ENCODE data around the gene DISP3.

DISP3 gene

GRCh38 chr1:11540773-11541160 lies 61.8 kb downstream of the DISP3 start:
- DNase-seq (ENCODE audit: low read depth in 2 of 3, low spot score in 2 of 3): no peak

- no peak for DNase-seq (ENCODE audit: low read depth in 2 of 3, low spot score in 2 of 3)
Observed at GRCh38 chr1:11541236-11541635, 62.3 kb downstream of the DISP3 start.

GRCh38 chr1:11541956-11542355 lies 63.0 kb downstream of the DISP3 start:
- no peak for DNase-seq (ENCODE audit: low read depth in 2 of 3, low spot score in 2 of 3)

GRCh38 chr1:11543392-11543791 lies 64.4 kb downstream of the DISP3 start:
- DNase-seq (ENCODE audit: low read depth in 2 of 3, low spot score in 2 of 3): no peak

DNA sequence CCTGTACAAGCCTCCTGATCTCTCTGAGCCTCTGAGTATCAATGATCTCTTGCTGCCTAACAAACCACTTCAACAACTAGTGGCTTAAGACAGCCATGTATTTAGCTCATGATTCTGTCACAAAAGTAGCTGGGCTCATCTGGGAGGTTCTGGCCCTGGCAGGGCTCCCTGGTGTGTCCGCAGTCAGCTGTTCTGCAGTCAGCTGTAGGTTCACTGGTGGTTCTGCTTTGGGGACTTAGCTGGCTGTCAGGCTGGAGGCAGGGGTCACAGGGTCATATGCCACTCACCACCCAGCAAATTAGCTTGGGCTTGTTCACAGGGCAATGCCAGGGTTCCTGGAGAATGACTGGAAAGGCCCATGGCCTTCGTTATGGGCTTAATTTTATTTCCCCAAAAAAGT lies 64.8 kb downstream of the DISP3 start:
- no peak for DNase-seq (ENCODE audit: low read depth in 2 of 3, low spot score in 2 of 3)

DNA sequence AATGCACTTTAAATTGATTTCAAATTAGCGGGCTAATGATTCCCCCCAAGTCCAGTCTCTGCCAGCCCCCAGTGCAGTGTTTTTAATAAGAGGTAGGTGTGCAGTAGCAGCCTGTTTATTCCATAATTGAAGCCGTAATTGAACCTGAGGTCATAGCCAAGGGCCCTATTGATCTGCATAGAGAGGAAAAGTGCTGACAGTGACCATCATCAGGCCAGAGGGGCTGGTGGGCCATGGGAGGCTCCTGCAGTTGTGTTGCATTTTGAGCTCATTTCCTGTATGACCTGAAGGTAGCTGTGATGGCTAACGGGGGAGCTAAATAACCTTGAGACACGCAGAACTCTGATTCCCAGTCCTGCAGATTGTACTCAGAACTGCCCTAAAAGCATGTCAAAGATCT lies 67.5 kb downstream of the DISP3 start:
- DNase-seq (ENCODE audit: low read depth in 2 of 3, low spot score in 2 of 3): no peak

- DNase-seq (ENCODE audit: low read depth in 2 of 3, low spot score in 2 of 3): no peak
Observed at GRCh38 chr1:11550664-11551283, 71.8 kb downstream of the DISP3 start.

DNA sequence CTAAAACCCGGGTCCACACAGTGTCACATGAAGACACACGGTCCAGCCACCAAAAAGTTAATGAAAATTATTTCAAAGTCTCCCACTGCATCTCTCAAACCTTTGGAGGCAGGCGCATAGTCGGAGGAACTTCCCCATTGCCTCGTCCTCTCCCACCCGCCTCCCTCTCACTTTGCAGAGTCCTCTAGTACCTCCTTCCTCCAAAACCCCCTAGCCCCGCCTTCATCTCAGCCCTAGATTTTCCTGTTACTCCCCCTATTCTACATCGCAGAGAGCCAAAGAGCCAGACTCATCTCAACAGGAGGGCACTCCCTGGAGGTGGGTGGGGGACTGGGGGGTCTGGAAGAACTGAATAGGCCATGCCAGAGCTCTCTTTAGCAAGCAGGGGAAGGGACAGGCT lies 79.3 kb downstream of the DISP3 start:
- DNase-seq (ENCODE audit: low read depth in 2 of 3, low spot score in 2 of 3): no peak

GRCh38 chr1:11558871-11559590 lies 80.1 kb downstream of the DISP3 start:
- DNase-seq (ENCODE audit: low read depth in 2 of 3, low spot score in 2 of 3): no peak

DNA sequence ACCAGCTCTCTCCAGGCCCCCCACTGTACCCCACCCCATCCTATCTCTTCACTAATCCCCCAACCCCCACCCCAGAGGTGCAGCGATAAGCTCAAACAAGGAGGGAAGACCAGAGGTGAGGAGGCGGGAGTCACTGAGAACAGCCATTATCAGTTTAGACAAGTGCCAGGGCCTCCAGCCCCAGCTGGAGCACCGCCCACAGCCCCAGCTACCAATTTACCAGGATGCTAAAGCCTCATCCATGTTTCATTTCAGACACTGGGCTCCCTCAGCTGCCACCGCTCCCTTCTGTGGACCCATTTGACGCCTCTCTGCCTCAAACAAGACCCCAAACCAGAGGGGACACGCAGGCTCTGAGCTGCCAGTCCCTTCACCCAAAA lies 80.6 kb downstream of the DISP3 start:
- no peak for DNase-seq (ENCODE audit: low read depth in 2 of 3, low spot score in 2 of 3)

- DNase-seq (ENCODE audit: low read depth in 2 of 3, low spot score in 2 of 3): no peak
Observed at GRCh38 chr1:11560061-11560460, 81.1 kb downstream of the DISP3 start.

GRCh38 chr1:11561740-11562139 lies 82.8 kb downstream of the DISP3 start:
- no peak for DNase-seq (ENCODE audit: low read depth in 2 of 3, low spot score in 2 of 3)

DNA sequence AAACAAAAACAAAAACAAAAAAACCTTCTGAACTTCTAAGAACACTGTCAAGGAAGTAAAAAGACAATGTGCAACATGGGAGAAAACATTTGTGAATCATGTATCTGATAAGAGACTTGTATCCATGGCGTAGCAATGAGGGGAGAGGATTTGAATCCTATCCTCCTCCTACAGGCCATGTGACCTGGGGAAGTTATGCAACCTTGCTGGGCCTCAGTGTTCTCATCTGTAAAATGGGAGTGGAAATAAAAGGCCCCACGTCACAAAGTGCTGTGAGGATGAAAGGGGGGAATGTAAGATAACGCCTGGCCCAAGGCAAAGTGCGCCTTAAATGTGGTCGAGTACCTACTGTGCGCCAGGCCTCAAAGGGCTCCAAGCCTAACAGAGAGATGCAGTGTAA lies 83.7 kb downstream of the DISP3 start:
- DNase-seq (ENCODE audit: low read depth in 2 of 3, low spot score in 2 of 3): no peak

- no peak for DNase-seq (ENCODE audit: low read depth in 2 of 3, low spot score in 2 of 3)
Observed at GRCh38 chr1:11563560-11564069, 84.7 kb downstream of the DISP3 start.

GRCh38 chr1:11564237-11564636 lies 85.3 kb downstream of the DISP3 start:
- no peak for DNase-seq (ENCODE audit: low read depth in 2 of 3, low spot score in 2 of 3)

- no peak for DNase-seq (ENCODE audit: low read depth in 2 of 3, low spot score in 2 of 3)
Observed at GRCh38 chr1:11566042-11566850, 87.3 kb downstream of the DISP3 start.

- no peak for DNase-seq (ENCODE audit: low read depth in 2 of 3, low spot score in 2 of 3)
Observed at GRCh38 chr1:11567244-11568065, 88.5 kb downstream of the DISP3 start.

DNA sequence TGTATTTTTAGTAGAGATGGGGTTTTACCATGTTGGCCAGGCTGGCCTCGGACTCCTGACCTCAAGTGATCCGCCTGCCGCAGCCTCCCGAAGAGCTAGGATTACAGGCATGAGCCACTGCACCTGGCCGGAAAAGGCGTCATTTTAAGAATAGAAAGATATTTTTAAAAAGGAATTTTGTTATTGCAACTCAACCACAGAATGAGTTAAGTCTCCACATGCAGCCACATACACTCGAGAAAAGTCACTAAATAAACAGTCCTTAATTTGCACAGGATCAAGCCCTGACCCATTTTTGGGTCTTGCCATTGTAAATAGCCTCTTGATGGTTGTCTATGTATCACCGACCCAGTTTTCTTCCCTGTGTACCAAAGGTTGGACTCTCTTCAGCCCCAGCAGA lies 89.7 kb downstream of the DISP3 start:
- no peak for DNase-seq (ENCODE audit: low read depth in 2 of 3, low spot score in 2 of 3)

- DNase-seq (ENCODE audit: low read depth in 2 of 3, low spot score in 2 of 3): no peak
Observed at GRCh38 chr1:11569551-11569950, 90.6 kb downstream of the DISP3 start.

GRCh38 chr1:11569954-11570353 lies 91.0 kb downstream of the DISP3 start:
- DNase-seq (ENCODE audit: low read depth in 2 of 3, low spot score in 2 of 3): no peak

DNA sequence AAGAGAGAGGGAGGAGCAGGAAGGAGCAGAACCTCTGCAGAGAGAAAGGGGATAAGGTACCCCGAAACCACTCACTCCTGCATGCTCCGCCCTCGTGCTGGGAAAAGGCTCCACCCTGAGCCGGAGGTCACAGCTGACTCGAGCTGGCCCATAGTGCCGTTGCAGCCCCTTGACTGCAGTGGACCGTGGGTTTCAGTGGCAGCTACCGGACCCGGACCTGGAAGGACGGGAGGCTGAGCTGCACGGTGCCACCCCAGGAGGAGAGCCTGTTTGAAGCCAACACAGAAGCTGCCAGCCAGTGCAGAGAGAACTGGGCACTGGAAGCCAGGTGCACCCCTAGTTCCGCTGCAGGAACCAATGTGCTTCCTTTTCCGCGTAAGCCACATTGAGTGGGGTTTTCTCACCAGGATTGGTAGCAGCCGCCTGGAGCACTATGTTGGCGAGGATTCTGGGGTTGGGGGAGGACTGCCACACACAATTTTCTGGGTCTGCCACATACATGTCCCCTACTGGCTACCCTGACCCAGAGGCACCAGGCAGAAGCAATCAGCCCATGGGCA lies 91.9 kb downstream of the DISP3 start:
- DNase-seq (ENCODE audit: low read depth in 2 of 3, low spot score in 2 of 3): no peak
